Suppressor macrophage (primary cell): ENCODE results near the gene EMSY.

Experiments
- DNase-seq, 4 experiments: peaks; one replicate each; pipeline ENCODE4 v3.0.0-alpha.2; 2020 to 2022

EMSY gene

DNA sequence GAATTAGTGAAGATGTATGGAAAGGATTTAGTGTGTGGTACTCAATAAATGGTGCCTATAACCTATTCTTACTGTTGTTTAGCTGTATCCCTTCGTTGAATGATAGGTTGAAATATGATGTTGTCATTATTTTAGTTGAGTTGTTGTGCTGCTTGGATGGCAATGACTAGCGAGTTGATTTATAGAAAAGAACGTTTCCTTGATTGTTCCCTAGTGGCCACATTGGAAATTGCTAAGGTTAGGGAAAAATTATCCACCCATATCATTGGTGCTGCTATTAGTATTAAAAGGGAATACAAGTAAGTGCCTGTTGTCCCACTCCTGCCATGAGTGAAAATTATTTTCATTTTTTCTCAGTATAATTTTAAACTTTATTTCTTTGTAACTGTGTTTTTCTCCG is 14.5 kb downstream of the EMSY start:
- DNase-seq: peak in 1 of 4 experiments; percentile 24

DNA sequence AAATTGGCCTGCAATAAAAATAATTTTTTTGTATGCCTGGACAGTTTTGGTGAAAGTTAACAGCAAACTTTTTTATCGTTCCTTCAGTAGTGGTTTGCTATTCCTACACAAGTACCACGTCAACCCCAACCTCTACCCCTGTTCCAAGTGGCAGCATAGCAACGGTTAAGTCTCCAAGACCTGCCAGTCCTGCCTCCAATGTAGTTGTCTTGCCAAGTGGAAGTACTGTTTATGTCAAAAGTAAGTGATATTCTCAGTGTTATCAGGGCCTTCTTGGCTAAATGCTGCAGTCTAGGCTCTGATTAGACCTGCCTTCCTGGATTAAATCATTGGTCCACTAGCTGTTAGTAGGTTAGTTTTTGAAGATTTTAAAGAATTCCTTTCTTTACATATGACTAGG is 15.0 kb downstream of the EMSY start:
- DNase-seq: no peak

DNA sequence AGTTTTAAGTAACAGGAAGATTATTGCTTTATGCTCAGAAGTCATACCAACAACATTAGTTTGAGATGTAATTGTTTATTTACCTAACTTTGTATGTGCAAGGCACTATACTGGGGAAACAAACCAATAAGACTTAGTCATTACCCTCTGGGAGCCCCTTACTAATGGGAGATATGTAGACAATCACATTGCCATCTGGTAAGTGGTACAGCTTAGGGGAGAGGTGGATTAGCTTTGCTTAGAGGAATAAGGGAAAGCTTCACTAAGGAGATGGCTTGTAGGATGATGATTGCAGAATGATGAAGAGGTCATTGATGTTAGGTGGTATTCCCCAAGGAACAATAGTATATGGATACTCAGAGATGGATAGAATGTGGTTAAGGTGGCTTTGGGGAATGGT is 17.5 kb downstream of the EMSY start:
- DNase-seq: no peak

DNA sequence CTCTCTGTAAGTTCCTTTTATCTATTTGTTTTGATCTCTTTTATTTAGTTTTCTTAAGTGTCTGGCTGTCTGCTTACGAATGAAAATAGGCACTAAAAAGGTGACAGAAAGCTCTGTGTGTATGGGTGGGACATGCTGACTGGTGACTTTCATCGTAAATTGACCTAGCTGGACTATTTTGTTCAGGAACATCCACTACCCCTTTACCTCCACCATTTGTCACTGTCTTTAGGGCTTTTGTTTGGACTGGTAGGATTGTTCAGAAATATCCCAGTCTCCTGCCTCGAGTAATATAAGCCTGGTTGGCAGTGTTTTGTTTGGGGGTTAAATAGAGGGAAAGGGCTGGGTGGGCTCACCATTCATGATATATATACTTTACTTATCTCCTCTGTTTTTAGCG is 20.9 kb downstream of the EMSY start:
- DNase-seq: no peak

DNA sequence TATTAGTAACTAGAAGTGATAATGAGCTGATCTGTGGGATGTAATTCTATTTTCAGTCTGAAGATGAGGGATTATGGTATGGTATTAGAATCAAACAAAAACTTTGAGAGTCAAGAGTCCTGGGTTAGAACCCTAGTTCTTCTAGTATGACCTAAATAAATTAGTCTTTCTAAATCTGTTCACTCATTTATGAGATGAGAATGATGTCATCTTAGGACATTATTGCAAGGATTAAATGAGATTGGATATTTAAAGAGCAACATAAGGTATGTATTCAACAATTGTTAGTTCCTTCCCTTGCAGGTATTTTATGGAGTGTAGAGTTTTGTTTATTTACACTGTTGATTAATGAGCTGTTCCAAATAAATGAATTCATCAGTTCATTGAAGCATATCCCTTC is 21.8 kb downstream of the EMSY start:
- DNase-seq: no peak

DNA sequence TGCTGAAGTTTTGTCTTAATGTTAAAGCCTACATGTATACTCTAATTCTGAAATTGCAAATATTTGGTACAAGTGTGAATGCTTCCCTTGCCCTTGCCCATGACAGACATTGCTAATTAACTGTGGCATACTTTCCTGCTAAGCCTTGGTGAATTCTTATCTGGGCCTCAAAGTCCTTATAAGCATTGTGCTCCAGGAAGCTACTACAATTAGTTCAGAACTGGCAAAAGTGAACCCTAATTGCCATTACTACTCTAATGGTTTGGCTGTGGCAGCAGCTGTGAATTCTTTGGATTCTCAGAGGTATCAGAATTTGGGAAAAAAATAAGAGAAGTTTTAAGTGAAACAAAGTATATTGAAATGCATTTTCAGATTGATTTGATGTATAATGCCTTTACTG is 24.3 kb downstream of the EMSY start:
- DNase-seq: no peak

DNA sequence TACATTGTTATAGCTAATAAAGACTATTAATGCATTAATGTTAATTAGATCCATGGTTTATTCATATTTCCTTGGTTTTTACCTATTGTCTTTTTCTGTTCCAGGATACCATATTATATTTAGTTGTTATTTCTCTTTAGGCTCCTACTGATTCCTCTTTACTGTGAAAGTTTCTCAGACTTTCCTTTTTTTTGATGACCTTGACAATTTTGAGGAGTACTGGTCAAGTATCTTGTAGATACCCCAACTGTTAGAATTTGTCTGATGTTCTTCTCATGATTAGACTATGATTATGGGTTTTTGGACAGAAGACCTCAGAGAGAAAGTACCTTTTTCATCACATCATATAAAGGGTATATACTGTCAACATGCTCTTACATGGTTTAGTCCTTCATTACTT is 26.6 kb downstream of the EMSY start:
- DNase-seq: no peak

DNA sequence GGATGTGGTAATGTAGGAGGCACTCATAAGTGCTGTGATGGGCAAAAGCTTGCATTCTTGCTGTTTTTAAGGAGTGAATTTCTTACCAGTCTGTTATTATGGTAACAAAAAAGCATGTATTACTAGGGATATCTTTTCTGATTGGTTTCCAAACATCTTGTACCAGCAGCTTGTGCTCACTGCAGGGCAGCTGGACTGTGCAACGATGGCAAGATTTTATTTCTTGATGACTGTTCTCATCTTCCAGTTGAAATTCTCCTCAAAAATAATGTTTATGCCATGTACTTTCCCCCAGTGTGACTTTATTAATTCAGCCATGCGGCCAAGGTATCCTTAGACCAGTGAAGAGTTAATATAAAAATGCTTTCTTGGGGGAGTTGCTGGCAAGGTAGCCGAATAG is 35.4 kb downstream of the EMSY start:
- no peak for DNase-seq

DNA sequence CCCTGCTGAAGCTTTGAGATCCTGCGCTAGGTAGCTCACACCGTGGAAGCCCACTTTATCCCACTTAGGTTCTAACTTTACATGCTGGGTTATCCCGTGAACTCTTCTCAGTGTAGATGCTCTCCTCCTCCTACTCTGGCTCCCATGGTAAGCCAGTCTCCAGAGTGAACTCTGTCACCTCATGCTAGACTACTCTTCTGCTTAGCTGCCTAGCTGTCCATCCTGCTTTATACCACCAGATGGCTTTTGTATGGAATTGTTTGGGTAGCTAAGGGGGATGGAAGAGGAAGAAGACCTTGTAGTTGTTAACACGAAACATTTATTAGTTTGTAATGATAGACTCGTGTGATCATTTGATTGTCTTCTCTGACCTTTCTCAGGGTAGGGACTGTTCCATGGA is 46.8 kb downstream of the EMSY start:
- DNase-seq: no peak

DNA sequence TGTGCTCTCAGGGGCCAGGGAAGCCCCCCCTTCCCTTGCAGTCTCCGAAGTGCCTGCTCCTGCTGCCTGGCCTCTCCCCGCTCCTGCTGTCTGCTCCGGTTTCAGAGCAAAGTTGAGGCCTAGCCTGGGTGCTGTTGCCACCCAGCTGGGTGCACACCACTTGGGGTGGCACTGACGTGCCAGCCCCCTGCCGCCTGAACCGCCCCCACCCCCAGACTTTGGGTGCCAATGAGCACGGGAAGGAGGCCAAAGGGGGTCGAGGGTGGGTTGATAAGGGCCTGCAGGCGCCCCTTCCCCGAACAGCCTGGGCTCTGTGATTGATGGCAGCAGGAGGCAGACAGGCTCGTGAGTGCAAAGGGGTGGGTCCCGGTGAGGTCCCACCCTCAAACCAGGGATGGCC is 48.2 kb downstream of the EMSY start:
- no peak for DNase-seq

DNA sequence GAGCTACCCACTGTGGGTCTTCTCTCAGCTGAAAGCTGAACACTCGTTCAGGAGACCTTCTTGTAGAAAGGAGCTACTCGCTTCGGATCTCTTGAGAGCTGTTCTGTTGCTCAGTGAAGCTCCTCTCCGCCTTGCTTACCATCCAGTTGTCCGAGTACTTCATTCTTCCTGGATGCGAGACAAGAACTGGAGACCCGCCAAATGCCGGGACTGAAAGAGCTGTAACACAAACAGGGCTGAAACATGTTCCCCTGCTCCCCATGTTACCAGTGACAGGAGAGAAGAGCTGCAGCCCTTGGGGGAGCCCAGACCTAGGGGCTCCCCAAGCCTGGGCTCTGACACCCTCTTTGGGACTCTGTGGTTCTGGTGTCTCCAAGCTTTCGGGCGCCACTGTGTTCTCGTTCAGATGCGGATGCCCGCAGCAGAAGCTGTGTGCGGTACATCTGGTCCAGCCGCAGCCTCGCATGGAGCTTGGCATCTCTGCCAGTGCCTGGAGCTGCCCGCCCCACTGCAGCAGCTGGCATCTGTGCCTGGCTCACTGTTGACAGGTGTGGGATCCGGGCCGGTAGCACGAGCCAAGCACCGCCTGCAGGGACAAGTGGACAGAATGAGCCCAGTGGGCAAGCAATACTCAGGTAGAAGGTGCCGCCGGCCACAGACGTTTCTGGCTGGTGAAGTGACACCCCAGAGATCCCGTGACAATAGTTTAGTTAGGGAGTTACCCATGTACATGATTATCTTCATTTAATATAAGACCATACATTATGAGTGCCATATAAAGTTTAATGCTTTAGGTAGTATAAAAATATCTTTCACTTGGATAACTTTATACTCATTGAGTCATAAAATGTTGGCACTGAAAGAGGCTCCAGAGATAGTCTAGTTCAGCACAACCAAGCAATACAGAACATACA is 49.1 kb downstream of the EMSY start:
- no peak for DNase-seq

DNA sequence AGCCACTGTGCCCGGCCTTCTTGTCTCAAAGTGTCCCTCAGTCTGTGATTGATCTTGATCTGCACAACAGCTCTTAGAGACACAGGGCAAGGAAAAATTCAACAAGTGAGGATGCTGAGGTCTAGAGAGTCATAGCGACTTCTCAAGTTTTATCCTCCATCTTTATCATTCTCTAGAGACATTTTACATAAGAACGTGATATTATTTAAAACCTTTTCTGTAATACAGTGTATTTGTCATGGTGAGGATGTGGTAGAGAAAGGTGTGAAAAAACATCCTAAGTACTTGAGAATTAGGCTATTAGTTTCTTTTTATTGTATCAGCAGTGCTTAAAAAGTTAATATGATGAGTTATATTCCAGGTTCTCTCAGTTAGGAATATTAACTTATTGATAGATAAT is 50.2 kb downstream of the EMSY start:
- DNase-seq: no peak

DNA sequence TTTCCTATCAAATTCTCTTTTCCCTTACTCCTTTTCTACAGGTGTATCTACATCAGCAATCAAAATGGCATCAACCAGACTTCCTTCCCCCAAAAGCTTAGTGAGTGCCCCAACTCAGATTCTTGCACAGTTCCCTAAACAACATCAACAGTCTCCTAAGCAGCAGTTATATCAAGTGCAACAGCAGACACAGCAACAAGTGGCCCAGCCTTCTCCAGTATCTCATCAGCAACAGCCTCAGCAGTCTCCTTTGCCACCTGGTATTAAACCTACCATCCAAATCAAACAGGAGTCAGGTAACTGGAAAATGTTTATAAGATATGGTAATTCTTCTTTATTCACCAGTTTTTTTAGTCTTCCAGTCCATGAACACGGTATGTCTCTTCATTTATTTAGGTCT is 51.4 kb downstream of the EMSY start:
- DNase-seq: no peak

DNA sequence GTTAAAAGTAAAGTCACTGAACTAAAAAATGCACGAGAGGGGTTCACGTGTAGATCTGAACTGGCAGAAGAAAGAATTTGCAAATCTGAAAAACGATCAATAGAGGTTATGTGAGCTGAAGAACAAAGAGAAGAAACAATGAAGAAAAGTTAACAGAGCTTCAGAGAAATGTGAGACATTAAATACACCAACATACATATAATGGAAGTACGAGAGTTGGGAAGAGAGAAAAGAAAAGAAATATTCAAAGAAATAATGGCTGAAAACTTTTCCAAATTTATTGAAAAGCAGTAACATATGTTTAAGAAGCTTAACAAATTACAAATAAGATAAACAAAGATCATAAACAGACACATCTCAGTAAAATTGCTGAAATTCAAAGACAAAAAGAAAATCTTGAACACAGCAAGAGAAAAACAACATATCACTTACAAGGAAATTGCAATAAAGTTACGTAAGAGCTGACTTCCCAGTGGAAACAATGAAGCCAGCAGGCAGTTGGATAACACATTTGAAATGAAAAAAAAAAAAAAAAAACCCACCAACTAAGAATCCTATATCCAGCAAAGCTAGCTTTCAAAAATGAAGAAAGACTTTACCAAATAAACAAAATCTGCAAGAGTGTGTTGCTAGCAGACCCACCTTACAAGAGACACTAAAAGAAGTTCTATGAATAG is 56.8 kb downstream of the EMSY start:
- peak in 2 of 4 experiments; percentile 5 for DNase-seq

DNA sequence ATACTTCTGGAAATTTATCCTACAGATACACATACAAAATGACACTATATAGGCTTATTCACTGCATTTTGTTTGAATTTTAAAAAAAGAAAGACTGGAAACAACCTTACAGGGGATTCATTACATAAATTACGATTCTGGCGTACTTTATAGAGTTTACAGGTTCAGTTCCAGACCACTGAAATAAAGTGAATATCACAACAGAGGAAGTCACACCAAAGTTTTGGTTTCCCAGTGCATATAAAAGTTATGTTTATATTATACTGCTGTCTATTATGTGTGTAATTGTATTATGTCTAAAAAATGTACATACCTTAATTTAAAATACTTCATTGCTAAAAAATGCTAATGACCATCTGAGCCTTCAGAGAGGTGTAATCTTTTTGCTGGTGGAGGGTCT is 62.0 kb downstream of the EMSY start:
- DNase-seq: no peak

DNA sequence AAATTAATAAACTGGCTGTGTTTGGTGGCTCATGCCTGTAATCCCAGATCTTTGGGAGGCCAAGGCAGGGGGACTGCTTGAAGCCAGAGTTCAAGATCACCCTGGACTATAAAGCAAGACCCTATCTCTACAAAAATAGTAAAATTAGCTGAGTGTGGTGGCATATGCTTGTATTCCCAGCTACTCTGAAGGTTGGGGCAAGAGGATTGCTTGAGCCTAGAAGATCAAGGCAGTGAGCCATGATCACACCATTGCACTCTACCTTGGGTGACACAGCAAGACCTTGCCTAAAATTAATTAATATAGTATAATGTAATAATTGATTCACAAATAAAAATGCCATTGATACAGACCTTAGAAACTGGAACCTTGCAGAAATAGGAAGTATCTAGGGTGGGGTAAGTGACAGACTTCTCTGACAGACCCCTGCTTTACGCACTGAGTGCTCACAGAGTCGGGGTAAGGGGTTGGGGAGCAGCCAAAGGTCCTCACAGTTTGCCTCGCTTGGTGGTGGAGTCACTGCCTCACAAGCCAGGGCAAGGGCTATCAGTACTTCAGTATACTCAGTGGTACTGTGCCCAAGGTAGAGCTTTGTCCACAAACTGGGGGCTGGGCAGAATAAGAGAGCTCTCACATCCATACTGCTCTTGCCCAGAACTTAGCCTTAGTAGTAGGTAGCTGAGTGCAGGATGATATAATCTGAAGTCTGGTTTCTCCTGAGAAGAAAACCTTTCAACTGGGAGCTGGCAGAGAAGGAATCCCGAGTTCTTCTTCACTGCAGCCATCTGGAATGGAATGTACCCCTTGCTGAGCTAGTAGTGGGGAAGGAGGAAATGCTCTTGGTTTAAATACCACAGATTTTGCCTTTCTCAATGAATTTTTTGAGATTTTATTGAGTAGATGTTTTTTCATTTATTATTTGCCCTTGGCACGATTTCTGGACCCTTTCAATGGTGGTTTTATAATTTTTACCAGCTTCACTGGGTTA is 65.5 kb downstream of the EMSY start:
- DNase-seq: no peak

DNA sequence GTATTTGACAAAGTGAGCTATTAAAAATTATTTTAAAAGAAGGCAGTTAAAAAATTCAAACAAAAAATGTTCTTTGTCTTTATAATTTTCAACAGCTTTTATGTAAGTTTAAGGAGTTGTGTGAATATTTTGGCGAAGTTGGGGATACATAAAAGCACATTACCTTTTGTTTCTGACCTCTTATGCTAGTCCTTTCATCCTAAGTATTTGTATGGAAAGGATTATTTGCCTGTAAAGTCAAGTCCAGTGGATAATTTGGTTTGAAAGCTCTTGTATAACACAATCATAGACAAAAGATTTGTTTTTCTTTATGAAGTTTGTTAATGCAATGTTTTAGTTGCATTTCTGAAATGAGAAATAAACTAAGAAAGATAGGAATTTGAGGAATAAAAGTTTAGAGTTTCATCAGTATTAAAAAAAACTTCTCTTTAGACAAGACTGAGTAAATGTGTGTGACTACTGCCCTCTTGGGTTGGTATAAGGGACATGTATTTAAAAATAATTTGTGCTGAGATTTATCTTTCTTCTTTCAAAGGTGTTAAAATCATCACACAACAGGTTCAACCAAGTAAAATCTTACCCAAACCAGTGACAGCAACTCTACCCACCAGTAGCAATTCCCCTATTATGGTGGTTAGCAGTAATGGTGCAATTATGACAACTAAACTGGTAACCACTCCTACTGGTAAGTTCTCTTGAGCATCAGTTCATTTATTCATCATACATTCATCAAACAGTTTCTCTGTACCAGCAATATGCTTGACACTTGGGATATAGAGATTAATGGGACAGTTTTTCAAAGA is 68.2 kb downstream of the EMSY start:
- DNase-seq: peak in 2 of 4 experiments; percentile 10 to 27

DNA sequence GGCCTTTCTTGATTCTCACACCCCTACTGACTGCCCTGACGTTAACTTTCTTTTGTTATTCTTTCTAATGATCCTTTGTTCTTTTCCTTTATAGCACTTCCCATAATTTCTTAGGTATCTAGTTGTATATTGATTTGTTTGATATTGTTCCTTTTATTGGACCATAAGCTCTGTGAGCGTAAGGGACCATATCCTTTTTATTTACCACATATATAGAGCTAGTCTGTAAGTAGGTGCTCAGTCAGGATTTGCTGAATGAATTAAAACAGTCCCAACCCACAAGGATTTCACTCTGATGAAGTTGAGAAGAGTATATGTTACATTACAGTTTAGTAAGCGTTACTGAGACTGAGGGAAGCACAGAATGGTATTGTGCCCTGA is 68.8 kb downstream of the EMSY start:
- DNase-seq: no peak

DNA sequence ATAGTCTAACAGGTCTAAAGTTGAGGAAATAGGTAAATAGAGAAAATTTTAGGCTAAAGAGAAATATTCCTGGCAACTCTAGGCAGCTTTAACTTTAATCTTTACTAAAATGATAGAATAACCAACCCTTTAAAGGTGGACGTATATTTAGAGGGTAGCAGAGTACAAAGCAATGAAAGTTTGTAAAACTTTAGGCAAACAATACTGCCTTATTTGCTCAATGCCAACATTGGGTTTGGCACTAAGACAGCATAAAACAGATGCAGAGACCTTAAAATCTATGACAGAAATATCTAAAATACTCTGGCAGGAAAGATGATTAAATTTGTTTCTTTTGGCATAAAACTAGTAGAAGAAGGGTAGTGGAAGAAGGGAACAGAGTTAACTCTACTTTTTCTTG is 70.7 kb downstream of the EMSY start:
- DNase-seq: no peak

DNA sequence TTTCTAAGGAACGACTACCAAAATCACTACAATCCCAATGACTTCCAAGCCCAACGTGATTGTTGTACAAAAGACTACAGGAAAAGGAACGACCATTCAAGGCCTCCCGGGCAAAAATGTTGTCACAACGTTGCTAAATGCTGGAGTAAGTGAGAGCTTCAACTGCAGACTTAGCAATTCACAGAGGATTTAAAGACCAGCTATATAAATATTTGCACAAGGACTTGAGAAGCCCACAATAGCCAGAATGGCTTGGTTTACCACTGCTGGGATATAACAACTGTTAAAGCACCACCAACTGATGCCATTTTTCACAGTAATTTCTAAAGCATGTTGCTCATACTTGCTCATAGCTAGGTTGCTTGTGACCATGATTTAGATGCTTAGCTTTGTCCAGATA is 78.3 kb downstream of the EMSY start:
- DNase-seq: no peak

DNA sequence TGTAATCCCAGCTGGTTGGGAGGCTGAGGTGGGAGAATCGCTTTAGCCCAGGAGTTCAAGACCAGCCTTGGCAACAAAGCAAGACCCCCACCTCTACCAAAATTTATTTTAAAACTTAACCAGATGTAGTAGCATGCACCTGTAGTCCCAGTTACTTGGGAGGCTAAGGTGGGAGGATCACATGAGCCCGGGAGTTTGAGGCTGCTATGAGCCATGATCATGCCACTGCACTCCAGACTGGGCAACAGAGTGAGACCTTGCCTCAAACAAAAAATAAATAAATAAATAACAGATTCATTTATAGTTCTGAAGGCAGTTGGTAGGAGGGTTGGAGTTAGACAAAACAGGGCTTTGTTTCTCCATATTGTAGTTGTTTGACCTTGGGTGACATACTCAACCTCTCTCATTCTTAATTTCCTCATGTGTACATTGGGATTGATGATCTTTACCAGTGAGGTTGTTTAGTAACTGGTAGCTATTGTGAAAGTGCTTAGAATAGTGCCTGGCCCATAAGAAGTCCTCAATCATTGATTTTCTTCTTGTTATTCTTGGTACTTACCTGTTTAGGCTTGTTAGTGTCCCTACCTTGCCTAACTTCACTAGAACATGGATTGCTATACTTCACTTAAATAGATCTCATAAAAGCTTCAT is 79.1 kb downstream of the EMSY start:
- DNase-seq: no peak

DNA sequence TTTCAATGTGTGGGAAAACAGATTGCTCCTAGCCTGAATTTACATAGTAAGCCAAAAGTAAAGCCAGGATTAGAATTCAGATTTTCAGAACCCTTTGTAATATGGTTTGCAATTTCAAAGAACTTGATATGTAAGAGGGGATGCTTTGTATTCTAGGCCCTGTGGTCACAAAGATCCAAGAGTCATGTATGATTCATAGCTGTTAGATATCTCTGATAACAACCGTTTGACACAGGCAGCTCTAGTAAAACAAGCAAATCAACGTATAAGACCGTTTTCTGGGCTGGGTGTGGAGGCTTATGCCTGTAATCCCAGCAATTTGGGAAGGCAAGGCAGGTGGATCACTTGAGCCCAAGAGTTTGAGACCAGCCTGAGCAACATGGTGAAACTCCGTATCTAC is 79.6 kb downstream of the EMSY start:
- DNase-seq: no peak
